RPMI7951 (cell line): ENCODE measurements around the gene SNCAIP. TPM values are rescaled to one million over a fixed set of nuclear protein-coding genes. Genes with fewer than 3 reads are reported as not detected.

Experiments used
- DNase-seq: peaks from one replicate; pipeline ENCODE4 v3.0.0-alpha.2; 2012; ENCODE audit warnings: low read depth
- total RNA-seq: library from RNA; depleted of rRNA; stranded (reverse); fragments of >200 nt; shearing (Covaris generic); gene quantifications from 2 replicates; pipeline ENCODE4 v1.2.3, GENCODE V29; 2014

The SNCAIP gene
- total RNA-seq, 1 experiment from 2014 or later = not detected

- no peak for DNase-seq
Measured at GRCh38 chr5:122398016-122398415, 86.0 kb downstream of the SNCAIP start.

GRCh38 chr5:122400341-122400740 lies 88.3 kb downstream of the SNCAIP start:
- no peak for DNase-seq

- DNase-seq = no peak
Measured at GRCh38 chr5:122400938-122401337, 88.9 kb downstream of the SNCAIP start.

GRCh38 chr5:122401976-122402725 lies 90.1 kb downstream of the SNCAIP start:
- no peak for DNase-seq

GRCh38 chr5:122402955-122403685 lies 91.1 kb downstream of the SNCAIP start:
- DNase-seq = no peak

GRCh38 chr5:122404018-122404417 lies 92.0 kb downstream of the SNCAIP start:
- DNase-seq = no peak

GRCh38 chr5:122404653-122405362 lies 92.8 kb downstream of the SNCAIP start:
- DNase-seq = no peak

GRCh38 chr5:122405751-122406150 lies 93.7 kb downstream of the SNCAIP start:
- DNase-seq = no peak

GRCh38 chr5:122406181-122406580 lies 94.1 kb downstream of the SNCAIP start:
- no peak for DNase-seq

- no peak for DNase-seq
Measured at GRCh38 chr5:122408592-122409224, 96.7 kb downstream of the SNCAIP start.

- no peak for DNase-seq
Measured at GRCh38 chr5:122412966-122413365, 100.9 kb downstream of the SNCAIP start.

GRCh38 chr5:122413722-122414121 lies 101.7 kb downstream of the SNCAIP start:
- DNase-seq = no peak

GRCh38 chr5:122415030-122415800 lies 103.2 kb downstream of the SNCAIP start:
- peak; percentile 56 for DNase-seq

- DNase-seq = no peak
Measured at GRCh38 chr5:122415801-122416120, 103.7 kb downstream of the SNCAIP start.

- no peak for DNase-seq
Measured at GRCh38 chr5:122419142-122419894, 107.3 kb downstream of the SNCAIP start.

GRCh38 chr5:122420091-122420490 lies 108.1 kb downstream of the SNCAIP start:
- no peak for DNase-seq

- DNase-seq = no peak
Measured at GRCh38 chr5:122420537-122421236, 108.7 kb downstream of the SNCAIP start.

- no peak for DNase-seq
Measured at GRCh38 chr5:122421374-122422079, 109.5 kb downstream of the SNCAIP start.

- DNase-seq = no peak
Measured at GRCh38 chr5:122423221-122423620, 111.2 kb downstream of the SNCAIP start.
